ENCODE measurements around the gene RNMT. TPM values are rescaled to one million over a fixed set of nuclear protein-coding genes. Genes with fewer than 3 reads are reported as not detected.

RNMT gene
- total and polyA plus RNA-seq, 2 experiments from 2014 or later: 40.7 to 188 TPM

DNA sequence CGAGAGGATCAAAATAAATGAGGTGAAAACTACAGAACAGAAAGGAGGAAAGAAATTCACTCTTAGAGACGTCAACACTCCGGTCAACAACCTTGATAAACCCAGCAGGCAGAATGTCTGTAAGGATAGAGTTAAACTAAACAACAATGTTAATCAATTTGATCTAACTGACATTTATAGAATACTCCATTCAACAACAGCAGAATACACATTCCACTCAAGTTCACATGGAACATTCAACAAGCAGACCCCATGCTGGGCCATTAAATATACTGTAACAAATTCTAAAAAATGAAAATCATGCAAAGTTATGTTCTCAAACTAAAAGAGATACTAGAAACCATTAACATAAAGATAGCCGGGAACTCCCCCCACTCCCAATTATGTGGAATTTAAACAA is 41.9 kb upstream of the RNMT start:
- no peaks in the 10 kb centered on the region for H3K27me3 ChIP-seq (ENCODE audit: insufficient read depth)
- no peak overlapping the region for H3K4me2 ChIP-seq
- H3K4me1 ChIP-seq (ENCODE audit: insufficient read depth): no peaks in the 10 kb centered on the region
- Mint-ChIP-seq H3K9me3 (peaks cover 8% of the 10 kb centered on the region), H3K4me1 (peaks cover 8% of the 10 kb centered on the region), H3K27ac (no peak overlapping the region), H3K36me3 (ENCODE audit: low read depth) (peaks cover 20% of the 10 kb centered on the region), H3K27me3 (ENCODE audit: insufficient read depth, low read depth, poor library complexity) (peaks cover 2% of the 10 kb centered on the region), H3K4me3 (no peak overlapping the region)
- no peak for DNase-seq (ENCODE audit: low spot score)
- no peaks in the 10 kb centered on the region for H3F3A ChIP-seq (replicated peaks; ENCODE audit: low read depth)
- H3K4me3 ChIP-seq: no peak overlapping the region
- H3K79me2 ChIP-seq (replicated peaks; ENCODE audit: insufficient read depth): peaks cover 48% of the 10 kb centered on the region
- H3K27ac ChIP-seq (ENCODE audit: low read depth): no peak overlapping the region
- peaks cover 8% of the 10 kb centered on the region for H4K20me1 ChIP-seq (replicated peaks; ENCODE audit: insufficient read depth)
- no peaks in the 10 kb centered on the region for H3K9me2 ChIP-seq (ENCODE audit: insufficient read depth)
- TF ChIP-seq, protein P1, sequence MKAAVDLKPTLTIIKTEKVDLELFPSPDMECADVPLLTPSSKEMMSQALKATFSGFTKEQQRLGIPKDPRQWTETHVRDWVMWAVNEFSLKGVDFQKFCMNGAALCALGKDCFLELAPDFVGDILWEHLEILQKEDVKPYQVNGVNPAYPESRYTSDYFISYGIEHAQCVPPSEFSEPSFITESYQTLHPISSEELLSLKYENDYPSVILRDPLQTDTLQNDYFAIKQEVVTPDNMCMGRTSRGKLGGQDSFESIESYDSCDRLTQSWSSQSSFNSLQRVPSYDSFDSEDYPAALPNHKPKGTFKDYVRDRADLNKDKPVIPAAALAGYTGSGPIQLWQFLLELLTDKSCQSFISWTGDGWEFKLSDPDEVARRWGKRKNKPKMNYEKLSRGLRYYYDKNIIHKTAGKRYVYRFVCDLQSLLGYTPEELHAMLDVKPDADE (IDR thresholded peaks at IDR 0.05): no peak
- TF ChIP-seq NANOG (IDR thresholded peaks at IDR 0.05; ENCODE audit: borderline replicate concordance) (no peak), POLR2AphosphoS5 (IDR thresholded peaks at IDR 0.05; ENCODE audit: low read depth) (no peak), STAT1 (IDR thresholded peaks at IDR 0.05; ENCODE audit: unreplicated experiment) (no peak), ZNF114 (CRISPR knock-in tag; IDR thresholded peaks at IDR 0.05) (no peak), ZNF331 (CRISPR knock-in tag; IDR thresholded peaks at IDR 0.05; ENCODE audit: low read depth) (no peak), EZH2phosphoT487 (IDR thresholded peaks at IDR 0.05; ENCODE audit: unreplicated experiment) (no peak), EZH2 (IDR thresholded peaks at IDR 0.05; ENCODE audit: low read depth, unreplicated experiment) (no peak), JUNB (IDR thresholded peaks at IDR 0.05; ENCODE audit: unreplicated experiment) (no peak), CREB1 (CRISPR knock-in tag; IDR thresholded peaks at IDR 0.05; ENCODE audit: low read depth) (no peak)
- TF ChIP-seq, protein P2, sequence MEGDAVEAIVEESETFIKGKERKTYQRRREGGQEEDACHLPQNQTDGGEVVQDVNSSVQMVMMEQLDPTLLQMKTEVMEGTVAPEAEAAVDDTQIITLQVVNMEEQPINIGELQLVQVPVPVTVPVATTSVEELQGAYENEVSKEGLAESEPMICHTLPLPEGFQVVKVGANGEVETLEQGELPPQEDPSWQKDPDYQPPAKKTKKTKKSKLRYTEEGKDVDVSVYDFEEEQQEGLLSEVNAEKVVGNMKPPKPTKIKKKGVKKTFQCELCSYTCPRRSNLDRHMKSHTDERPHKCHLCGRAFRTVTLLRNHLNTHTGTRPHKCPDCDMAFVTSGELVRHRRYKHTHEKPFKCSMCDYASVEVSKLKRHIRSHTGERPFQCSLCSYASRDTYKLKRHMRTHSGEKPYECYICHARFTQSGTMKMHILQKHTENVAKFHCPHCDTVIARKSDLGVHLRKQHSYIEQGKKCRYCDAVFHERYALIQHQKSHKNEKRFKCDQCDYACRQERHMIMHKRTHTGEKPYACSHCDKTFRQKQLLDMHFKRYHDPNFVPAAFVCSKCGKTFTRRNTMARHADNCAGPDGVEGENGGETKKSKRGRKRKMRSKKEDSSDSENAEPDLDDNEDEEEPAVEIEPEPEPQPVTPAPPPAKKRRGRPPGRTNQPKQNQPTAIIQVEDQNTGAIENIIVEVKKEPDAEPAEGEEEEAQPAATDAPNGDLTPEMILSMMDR (conservative IDR thresholded peaks at IDR 0.05; ENCODE audit: low read depth in 2 of 2): no peak
- TF ChIP-seq, protein P3, sequence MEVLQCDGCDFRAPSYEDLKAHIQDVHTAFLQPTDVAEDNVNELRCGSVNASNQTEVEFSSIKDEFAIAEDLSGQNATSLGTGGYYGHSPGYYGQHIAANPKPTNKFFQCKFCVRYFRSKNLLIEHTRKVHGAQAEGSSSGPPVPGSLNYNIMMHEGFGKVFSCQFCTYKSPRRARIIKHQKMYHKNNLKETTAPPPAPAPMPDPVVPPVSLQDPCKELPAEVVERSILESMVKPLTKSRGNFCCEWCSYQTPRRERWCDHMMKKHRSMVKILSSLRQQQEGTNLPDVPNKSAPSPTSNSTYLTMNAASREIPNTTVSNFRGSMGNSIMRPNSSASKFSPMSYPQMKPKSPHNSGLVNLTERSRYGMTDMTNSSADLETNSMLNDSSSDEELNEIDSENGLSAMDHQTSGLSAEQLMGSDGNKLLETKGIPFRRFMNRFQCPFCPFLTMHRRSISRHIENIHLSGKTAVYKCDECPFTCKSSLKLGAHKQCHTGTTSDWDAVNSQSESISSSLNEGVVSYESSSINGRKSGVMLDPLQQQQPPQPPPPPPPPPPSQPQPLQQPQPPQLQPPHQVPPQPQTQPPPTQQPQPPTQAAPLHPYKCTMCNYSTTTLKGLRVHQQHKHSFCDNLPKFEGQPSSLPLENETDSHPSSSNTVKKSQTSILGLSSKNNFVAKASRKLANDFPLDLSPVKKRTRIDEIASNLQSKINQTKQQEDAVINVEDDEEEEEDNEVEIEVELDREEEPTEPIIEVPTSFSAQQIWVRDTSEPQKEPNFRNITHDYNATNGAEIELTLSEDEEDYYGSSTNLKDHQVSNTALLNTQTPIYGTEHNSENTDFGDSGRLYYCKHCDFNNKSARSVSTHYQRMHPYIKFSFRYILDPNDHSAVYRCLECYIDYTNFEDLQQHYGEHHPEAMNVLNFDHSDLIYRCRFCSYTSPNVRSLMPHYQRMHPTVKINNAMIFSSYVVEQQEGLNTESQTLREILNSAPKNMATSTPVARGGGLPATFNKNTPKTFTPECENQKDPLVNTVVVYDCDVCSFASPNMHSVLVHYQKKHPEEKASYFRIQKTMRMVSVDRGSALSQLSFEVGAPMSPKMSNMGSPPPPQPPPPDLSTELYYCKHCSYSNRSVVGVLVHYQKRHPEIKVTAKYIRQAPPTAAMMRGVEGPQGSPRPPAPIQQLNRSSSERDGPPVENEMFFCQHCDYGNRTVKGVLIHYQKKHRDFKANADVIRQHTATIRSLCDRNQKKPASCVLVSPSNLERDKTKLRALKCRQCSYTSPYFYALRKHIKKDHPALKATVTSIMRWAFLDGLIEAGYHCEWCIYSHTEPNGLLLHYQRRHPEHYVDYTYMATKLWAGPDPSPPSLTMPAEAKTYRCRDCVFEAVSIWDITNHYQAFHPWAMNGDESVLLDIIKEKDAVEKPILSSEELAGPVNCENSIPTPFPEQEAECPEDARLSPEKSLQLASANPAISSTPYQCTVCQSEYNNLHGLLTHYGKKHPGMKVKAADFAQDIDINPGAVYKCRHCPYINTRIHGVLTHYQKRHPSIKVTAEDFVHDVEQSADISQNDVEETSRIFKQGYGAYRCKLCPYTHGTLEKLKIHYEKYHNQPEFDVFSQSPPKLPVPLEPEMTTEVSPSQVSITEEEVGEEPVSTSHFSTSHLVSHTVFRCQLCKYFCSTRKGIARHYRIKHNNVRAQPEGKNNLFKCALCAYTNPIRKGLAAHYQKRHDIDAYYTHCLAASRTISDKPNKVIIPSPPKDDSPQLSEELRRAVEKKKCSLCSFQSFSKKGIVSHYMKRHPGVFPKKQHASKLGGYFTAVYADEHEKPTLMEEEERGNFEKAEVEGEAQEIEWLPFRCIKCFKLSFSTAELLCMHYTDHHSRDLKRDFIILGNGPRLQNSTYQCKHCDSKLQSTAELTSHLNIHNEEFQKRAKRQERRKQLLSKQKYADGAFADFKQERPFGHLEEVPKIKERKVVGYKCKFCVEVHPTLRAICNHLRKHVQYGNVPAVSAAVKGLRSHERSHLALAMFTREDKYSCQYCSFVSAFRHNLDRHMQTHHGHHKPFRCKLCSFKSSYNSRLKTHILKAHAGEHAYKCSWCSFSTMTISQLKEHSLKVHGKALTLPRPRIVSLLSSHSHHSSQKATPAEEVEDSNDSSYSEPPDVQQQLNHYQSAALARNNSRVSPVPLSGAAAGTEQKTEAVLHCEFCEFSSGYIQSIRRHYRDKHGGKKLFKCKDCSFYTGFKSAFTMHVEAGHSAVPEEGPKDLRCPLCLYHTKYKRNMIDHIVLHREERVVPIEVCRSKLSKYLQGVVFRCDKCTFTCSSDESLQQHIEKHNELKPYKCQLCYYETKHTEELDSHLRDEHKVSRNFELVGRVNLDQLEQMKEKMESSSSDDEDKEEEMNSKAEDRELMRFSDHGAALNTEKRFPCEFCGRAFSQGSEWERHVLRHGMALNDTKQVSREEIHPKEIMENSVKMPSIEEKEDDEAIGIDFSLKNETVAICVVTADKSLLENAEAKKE (CRISPR knock-in tag; IDR thresholded peaks at IDR 0.05): no peak
- TF ChIP-seq, protein P4, sequence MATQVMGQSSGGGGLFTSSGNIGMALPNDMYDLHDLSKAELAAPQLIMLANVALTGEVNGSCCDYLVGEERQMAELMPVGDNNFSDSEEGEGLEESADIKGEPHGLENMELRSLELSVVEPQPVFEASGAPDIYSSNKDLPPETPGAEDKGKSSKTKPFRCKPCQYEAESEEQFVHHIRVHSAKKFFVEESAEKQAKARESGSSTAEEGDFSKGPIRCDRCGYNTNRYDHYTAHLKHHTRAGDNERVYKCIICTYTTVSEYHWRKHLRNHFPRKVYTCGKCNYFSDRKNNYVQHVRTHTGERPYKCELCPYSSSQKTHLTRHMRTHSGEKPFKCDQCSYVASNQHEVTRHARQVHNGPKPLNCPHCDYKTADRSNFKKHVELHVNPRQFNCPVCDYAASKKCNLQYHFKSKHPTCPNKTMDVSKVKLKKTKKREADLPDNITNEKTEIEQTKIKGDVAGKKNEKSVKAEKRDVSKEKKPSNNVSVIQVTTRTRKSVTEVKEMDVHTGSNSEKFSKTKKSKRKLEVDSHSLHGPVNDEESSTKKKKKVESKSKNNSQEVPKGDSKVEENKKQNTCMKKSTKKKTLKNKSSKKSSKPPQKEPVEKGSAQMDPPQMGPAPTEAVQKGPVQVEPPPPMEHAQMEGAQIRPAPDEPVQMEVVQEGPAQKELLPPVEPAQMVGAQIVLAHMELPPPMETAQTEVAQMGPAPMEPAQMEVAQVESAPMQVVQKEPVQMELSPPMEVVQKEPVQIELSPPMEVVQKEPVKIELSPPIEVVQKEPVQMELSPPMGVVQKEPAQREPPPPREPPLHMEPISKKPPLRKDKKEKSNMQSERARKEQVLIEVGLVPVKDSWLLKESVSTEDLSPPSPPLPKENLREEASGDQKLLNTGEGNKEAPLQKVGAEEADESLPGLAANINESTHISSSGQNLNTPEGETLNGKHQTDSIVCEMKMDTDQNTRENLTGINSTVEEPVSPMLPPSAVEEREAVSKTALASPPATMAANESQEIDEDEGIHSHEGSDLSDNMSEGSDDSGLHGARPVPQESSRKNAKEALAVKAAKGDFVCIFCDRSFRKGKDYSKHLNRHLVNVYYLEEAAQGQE (IDR thresholded peaks at IDR 0.05; ENCODE audit: unreplicated experiment): no peak
- ATAC-seq: no peak
- H3K36me3 ChIP-seq (ENCODE audit: insufficient read depth): no peaks in the 10 kb centered on the region
- no peak overlapping the region for H2AFZ ChIP-seq
